ENCODE measurements around the gene PSTK. TPM values are rescaled to one million over a fixed set of nuclear protein-coding genes. Genes with fewer than 3 reads are reported as not detected.

PSTK gene
- total RNA-seq, 1 experiment from 2014 or later, result 8.0 TPM

GRCh38 chr10:123008355-123009104, 28.3 kb downstream of the PSTK start, which contains the start of the genes ACADSB and IKZF5:
Gene ACADSB, plus strand, starts transcription at chr10:123009006. Its CDS starts 24 bp downstream, at chr10:123009030.
Gene IKZF5, minus strand, starts transcription at chr10:123008795. Its CDS starts 10,170 bp downstream, at chr10:122998625.
- no peaks in the 10 kb centered on the region for H3K9me3 ChIP-seq (ENCODE audit: low read length)

GRCh38 chr10:123009105-123009820, 29.1 kb downstream of the PSTK start:
- Histone ChIP-seq H3K4me2 (ENCODE audit: low read depth, low read length, poor library complexity, severe bottlenecking) (peak overlapping the region; percentile 76), H3K27me3 (ENCODE audit: low read length) (no peaks in the 10 kb centered on the region), H3K9me3 (ENCODE audit: low read length) (no peaks in the 10 kb centered on the region), H3K27ac (ENCODE audit: low read length) (no peak overlapping the region), H3K4me1 (ENCODE audit: low read length) (peaks cover 32% of the 10 kb centered on the region), H3K4me3 (ENCODE audit: low read length) (peak overlapping the region; percentile 99), H2AFZ (ENCODE audit: low read length) (peak overlapping the region; percentile 56), H3K9ac (ENCODE audit: low read length) (peak overlapping the region; percentile 85), H3K79me2 (ENCODE audit: low read length) (peaks cover 43% of the 10 kb centered on the region), H3K9me2 (replicated peaks; ENCODE audit: insufficient read depth, low read length) (no peaks in the 10 kb centered on the region), H4K20me1 (ENCODE audit: insufficient read depth, low read depth, low read length) (no peaks in the 10 kb centered on the region), H3K36me3 (ENCODE audit: insufficient read depth, low read length) (peaks cover 2% of the 10 kb centered on the region; the same call in 1 of the 2 replicates)
- peak; percentile 46 for DNase-seq

More at GRCh38 chr10:123008355-123009104, 28.3 kb downstream of the PSTK start, which contains the start of the genes ACADSB and IKZF5:
- Histone ChIP-seq H3K36me3 (ENCODE audit: insufficient read depth, low read length) (peaks cover 9% of the 10 kb centered on the region; the same call in 1 of the 2 replicates), H3K9me2 (replicated peaks; ENCODE audit: insufficient read depth, low read length) (no peaks in the 10 kb centered on the region), H3K4me3 (ENCODE audit: low read length) (peak within 1 kb of the TSS; percentile 99), H2AFZ (ENCODE audit: low read length) (peak within 1 kb of the TSS; percentile 87), H3K27me3 (ENCODE audit: low read length) (no peaks in the 10 kb centered on the region), H3K27ac (ENCODE audit: low read length) (peak within 1 kb of the TSS; percentile 60), H3K79me2 (ENCODE audit: low read length) (peaks cover 50% of the 10 kb centered on the region), H3K9ac (ENCODE audit: low read length) (peak within 1 kb of the TSS; percentile 94), H4K20me1 (ENCODE audit: insufficient read depth, low read depth, low read length) (no peaks in the 10 kb centered on the region), H3K4me2 (ENCODE audit: low read depth, low read length, poor library complexity, severe bottlenecking) (peak within 1 kb of the TSS; percentile 94), H3K4me1 (ENCODE audit: low read length) (peaks cover 32% of the 10 kb centered on the region)
- DNase-seq, result peak; percentile 99

GRCh38 chr10:123011987-123012386, 31.8 kb downstream of the PSTK start:
- Histone ChIP-seq H3K79me2 (ENCODE audit: low read length) (peaks cover 16% of the 10 kb centered on the region), H2AFZ (ENCODE audit: low read length) (no peak overlapping the region), H3K9me3 (ENCODE audit: low read length) (no peaks in the 10 kb centered on the region), H3K9me2 (replicated peaks; ENCODE audit: insufficient read depth, low read length) (no peaks in the 10 kb centered on the region), H3K9ac (ENCODE audit: low read length) (no peak overlapping the region), H3K36me3 (ENCODE audit: insufficient read depth, low read length) (no peaks in the 10 kb centered on the region), H3K4me3 (ENCODE audit: low read length) (no peak overlapping the region), H3K27me3 (ENCODE audit: low read length) (no peaks in the 10 kb centered on the region), H4K20me1 (ENCODE audit: insufficient read depth, low read depth, low read length) (no peaks in the 10 kb centered on the region), H3K4me2 (ENCODE audit: low read depth, low read length, poor library complexity, severe bottlenecking) (no peak overlapping the region), H3K4me1 (ENCODE audit: low read length) (peaks cover 17% of the 10 kb centered on the region), H3K27ac (ENCODE audit: low read length) (no peak overlapping the region)
- DNase-seq, result no peak

GRCh38 chr10:123013456-123014419, 33.5 kb downstream of the PSTK start:
- H3K27me3 ChIP-seq (ENCODE audit: low read length), result no peaks in the 10 kb centered on the region
- H3K9ac ChIP-seq (ENCODE audit: low read length), result no peak overlapping the region
- H4K20me1 ChIP-seq (ENCODE audit: insufficient read depth, low read depth, low read length), result no peaks in the 10 kb centered on the region
- H3K9me2 ChIP-seq (replicated peaks; ENCODE audit: insufficient read depth, low read length), result no peaks in the 10 kb centered on the region
- H3K79me2 ChIP-seq (ENCODE audit: low read length), result no peaks in the 10 kb centered on the region
- no peak overlapping the region for H3K4me3 ChIP-seq (ENCODE audit: low read length)
- no peak for DNase-seq
- H3K9me3 ChIP-seq (ENCODE audit: low read length), result no peaks in the 10 kb centered on the region
- no peak overlapping the region for H3K4me2 ChIP-seq (ENCODE audit: low read depth, low read length, poor library complexity, severe bottlenecking)
- H3K27ac ChIP-seq (ENCODE audit: low read length), result no peak overlapping the region
- H3K4me1 ChIP-seq (ENCODE audit: low read length), result peaks cover 13% of the 10 kb centered on the region
- no peaks in the 10 kb centered on the region for H3K36me3 ChIP-seq (ENCODE audit: insufficient read depth, low read length)
- no peak overlapping the region for H2AFZ ChIP-seq (ENCODE audit: low read length)

GRCh38 chr10:123014772-123015171, 34.6 kb downstream of the PSTK start:
- H2AFZ ChIP-seq (ENCODE audit: low read length), result no peak overlapping the region

GRCh38 chr10:123016228-123016627, 36.0 kb downstream of the PSTK start:
- DNase-seq, result no peak
- no peak overlapping the region for H3K4me2 ChIP-seq (ENCODE audit: low read depth, low read length, poor library complexity, severe bottlenecking)
- H3K4me3 ChIP-seq (ENCODE audit: low read length), result no peak overlapping the region
- H3K36me3 ChIP-seq (ENCODE audit: insufficient read depth, low read length), result no peaks in the 10 kb centered on the region
- 0 out of 2 replicates have a peak, but pooled peaks cover 6% of the 10 kb centered on the region for H4K20me1 ChIP-seq (ENCODE audit: insufficient read depth, low read depth, low read length)
- no peak overlapping the region for H2AFZ ChIP-seq (ENCODE audit: low read length)
- no peaks in the 10 kb centered on the region for H3K4me1 ChIP-seq (ENCODE audit: low read length)
- H3K27me3 ChIP-seq (ENCODE audit: low read length), result no peaks in the 10 kb centered on the region
- H3K9me2 ChIP-seq (replicated peaks; ENCODE audit: insufficient read depth, low read length), result no peaks in the 10 kb centered on the region
- no peak overlapping the region for H3K27ac ChIP-seq (ENCODE audit: low read length)
- no peaks in the 10 kb centered on the region for H3K9me3 ChIP-seq (ENCODE audit: low read length)
- no peak overlapping the region for H3K9ac ChIP-seq (ENCODE audit: low read length)
- no peaks in the 10 kb centered on the region for H3K79me2 ChIP-seq (ENCODE audit: low read length)

More at GRCh38 chr10:123014772-123015171, 34.6 kb downstream of the PSTK start:
- H4K20me1 ChIP-seq (ENCODE audit: insufficient read depth, low read depth, low read length), result no peaks in the 10 kb centered on the region
- H3K36me3 ChIP-seq (ENCODE audit: insufficient read depth, low read length), result no peaks in the 10 kb centered on the region
- H3K4me2 ChIP-seq (ENCODE audit: low read depth, low read length, poor library complexity, severe bottlenecking), result no peak overlapping the region
- H3K4me1 ChIP-seq (ENCODE audit: low read length), result peaks cover 7% of the 10 kb centered on the region
- no peak overlapping the region for H3K4me3 ChIP-seq (ENCODE audit: low read length)
- no peak overlapping the region for H3K27ac ChIP-seq (ENCODE audit: low read length)
- no peak for DNase-seq
- H3K27me3 ChIP-seq (ENCODE audit: low read length), result no peaks in the 10 kb centered on the region
- no peaks in the 10 kb centered on the region for H3K79me2 ChIP-seq (ENCODE audit: low read length)
- H3K9ac ChIP-seq (ENCODE audit: low read length), result no peak overlapping the region
- H3K9me2 ChIP-seq (replicated peaks; ENCODE audit: insufficient read depth, low read length), result no peaks in the 10 kb centered on the region
- no peaks in the 10 kb centered on the region for H3K9me3 ChIP-seq (ENCODE audit: low read length)

- H4K20me1 ChIP-seq (ENCODE audit: insufficient read depth, low read depth, low read length), result 0 out of 2 replicates have a peak, but pooled peaks cover 6% of the 10 kb centered on the region
- no peak overlapping the region for H3K4me2 ChIP-seq (ENCODE audit: low read depth, low read length, poor library complexity, severe bottlenecking)
- no peak overlapping the region for H3K4me3 ChIP-seq (ENCODE audit: low read length)
- H3K27ac ChIP-seq (ENCODE audit: low read length), result no peak overlapping the region
- no peak for DNase-seq
- no peaks in the 10 kb centered on the region for H3K4me1 ChIP-seq (ENCODE audit: low read length)
- H3K27me3 ChIP-seq (ENCODE audit: low read length), result no peaks in the 10 kb centered on the region
- no peaks in the 10 kb centered on the region for H3K79me2 ChIP-seq (ENCODE audit: low read length)
- H3K9me2 ChIP-seq (replicated peaks; ENCODE audit: insufficient read depth, low read length), result no peaks in the 10 kb centered on the region
- no peak overlapping the region for H3K9ac ChIP-seq (ENCODE audit: low read length)
- no peaks in the 10 kb centered on the region for H3K36me3 ChIP-seq (ENCODE audit: insufficient read depth, low read length)
- H2AFZ ChIP-seq (ENCODE audit: low read length), result no peak overlapping the region
- no peaks in the 10 kb centered on the region for H3K9me3 ChIP-seq (ENCODE audit: low read length)
Measured at GRCh38 chr10:123017421-123018165, 37.4 kb downstream of the PSTK start.

Measured in Karpas-422 (cell line).